GM12873 (cell line): ENCODE results near the gene GNGT1.

Source experiments
- TF ChIP-seq, protein P1 (sequence below): IDR thresholded peaks from 2 replicates; pipeline ENCODE4 v1.5.1; 2012; ENCODE audit warnings: low read depth, mild to moderate bottlenecking, moderate library complexity, low read length, control low read depth; ENCODE audit not compliant: insufficient read depth; ENCODE audit errors: missing control alignments

The GNGT1 gene

DNA sequence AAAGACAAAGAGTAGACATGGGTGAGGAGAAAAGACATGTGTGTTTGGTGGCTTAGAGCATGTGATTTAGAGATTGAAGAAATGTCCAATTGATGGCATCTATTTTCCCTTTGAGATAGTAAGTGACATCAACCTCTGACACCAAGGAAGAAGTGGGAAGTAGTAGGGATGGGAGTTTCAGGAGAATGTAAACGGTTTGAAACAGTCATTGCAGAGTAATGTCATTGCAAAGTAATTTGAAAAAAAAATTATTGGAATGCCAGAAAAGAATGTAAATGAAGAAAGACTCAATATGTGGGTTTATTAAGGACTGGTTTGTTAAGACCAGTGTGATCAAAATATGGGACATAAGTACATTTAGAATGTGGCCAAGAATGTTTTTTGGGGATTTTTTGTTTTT is 41.7 kb downstream of the GNGT1 start:
- TF ChIP-seq, protein P1, sequence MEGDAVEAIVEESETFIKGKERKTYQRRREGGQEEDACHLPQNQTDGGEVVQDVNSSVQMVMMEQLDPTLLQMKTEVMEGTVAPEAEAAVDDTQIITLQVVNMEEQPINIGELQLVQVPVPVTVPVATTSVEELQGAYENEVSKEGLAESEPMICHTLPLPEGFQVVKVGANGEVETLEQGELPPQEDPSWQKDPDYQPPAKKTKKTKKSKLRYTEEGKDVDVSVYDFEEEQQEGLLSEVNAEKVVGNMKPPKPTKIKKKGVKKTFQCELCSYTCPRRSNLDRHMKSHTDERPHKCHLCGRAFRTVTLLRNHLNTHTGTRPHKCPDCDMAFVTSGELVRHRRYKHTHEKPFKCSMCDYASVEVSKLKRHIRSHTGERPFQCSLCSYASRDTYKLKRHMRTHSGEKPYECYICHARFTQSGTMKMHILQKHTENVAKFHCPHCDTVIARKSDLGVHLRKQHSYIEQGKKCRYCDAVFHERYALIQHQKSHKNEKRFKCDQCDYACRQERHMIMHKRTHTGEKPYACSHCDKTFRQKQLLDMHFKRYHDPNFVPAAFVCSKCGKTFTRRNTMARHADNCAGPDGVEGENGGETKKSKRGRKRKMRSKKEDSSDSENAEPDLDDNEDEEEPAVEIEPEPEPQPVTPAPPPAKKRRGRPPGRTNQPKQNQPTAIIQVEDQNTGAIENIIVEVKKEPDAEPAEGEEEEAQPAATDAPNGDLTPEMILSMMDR = no peak

DNA sequence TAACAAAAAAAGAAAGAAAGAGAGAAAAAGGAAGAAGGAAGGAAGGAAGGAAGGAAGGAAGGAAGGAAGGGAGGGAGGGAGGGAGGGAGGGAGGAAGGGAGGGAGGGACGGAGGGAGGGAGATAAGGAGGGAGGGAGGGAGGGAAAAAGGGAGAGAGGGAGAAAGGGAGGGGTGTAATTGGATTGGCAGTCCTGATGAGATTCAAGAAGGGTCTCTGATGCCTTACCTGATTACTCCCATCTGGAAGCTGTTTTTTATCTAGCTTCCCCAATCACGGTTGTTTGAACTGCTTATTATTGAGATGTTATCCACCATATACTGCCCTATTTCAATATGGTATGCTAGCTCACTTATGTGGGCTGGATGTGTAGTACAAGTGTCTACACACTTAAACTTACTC is 42.5 kb downstream of the GNGT1 start:
- TF ChIP-seq, protein P1 = no peak

DNA sequence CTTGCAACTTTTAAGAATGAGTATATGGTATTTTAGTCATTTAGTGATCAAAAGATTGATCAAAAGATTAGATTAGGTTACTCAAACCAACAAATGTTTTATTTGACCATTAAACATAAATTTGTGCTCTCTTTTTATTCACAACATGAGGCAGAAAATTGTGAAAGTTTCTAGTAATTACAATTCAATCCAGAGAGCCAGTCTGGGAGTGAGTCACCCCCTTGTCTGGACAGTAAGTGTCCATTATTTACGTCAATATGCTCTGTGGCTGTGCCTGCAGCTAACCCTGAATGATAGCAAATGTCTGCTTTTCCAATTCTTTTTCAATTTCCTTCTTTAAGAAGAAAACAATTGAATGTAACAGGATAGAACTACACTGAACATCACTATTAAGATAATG is 43.1 kb downstream of the GNGT1 start:
- TF ChIP-seq, protein P1 = no peak

DNA sequence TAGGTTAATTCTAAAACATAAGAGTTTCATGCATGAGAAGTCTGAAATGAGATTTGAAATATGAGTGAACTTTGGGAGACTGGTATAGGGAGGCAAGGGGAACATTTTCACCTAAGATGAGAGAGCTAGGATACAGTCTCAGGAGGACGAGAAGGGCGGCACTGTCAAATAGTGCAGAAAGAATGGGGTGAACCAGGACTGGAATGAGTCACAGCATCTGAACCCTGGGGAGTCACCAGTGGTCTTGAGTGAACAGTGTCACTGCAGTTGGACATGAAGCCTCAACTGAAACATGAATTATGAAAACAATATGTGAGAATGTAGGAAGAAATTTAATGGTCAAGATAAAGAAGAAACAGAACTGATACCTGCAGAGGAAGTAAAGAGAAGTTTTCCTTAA is 48.9 kb downstream of the GNGT1 start:
- TF ChIP-seq, protein P1 = no peak

DNA sequence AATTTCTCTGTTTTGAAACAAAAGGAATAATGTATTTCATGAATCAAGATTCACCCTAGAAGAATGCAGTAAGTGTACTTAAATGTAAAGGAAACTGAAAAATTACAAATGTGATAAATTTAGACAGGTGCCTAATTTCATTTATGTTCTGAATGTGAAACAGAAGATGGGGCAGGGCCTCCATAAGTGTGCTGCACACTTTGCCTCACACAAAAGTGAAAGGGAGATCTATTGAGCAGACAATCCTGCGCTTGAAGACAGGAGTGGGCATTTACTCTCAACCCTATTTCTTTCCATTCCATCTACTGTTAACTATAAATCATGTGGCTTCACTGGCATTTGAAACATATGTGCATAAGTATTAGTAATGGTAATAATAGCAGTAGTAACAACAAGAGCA is 51.4 kb downstream of the GNGT1 start:
- TF ChIP-seq, protein P1 = no peak

DNA sequence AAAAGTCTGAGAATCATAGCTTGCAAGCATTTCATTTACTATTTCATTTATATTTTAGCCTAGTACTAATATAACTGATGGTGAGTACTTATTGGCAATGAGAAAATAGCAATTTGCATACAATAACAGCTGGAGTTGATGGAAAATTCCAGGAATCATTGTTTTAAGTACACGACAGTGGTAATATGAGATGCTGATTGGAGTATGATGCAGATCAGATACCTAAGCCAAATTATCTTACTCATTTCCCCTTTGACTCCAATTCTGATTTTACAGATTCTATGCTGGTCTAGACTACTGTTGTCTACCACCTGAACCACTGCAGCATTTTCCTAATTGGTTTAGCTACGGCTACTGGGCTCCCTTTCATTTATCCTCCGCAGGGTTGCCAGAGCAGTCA is 51.8 kb downstream of the GNGT1 start:
- TF ChIP-seq, protein P1 = no peak

DNA sequence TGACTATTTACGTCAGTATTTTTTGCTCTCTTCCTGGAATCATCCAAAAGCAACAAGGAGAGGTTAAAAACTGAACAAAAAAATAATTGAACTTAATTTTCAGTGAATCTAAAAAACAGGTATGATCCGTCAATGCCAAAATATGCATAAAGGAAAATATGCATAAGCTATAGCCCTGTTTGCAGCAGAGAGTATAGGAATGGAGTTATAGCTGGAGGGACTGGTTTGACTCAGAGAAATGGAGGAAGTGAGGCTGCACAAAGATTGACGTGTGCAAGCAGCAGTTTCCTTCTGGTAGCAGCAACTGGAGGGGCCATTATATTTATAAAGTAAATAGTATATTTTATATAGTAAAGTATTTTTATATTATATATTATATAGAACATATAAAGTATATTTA is 52.3 kb downstream of the GNGT1 start:
- TF ChIP-seq, protein P1 = no peak
